SK-N-SH (cell line): ENCODE measurements around the gene PARS2. TPM values are rescaled to one million over a fixed set of nuclear protein-coding genes. Genes with fewer than 3 reads are reported as not detected.

Experiments used
- CTCF ChIA-PET: fragments of 300-600, 350-600 bp; formaldehyde crosslinking; extraction: SDS; loops from one replicate; lab custom pipeline; 2021; lab: Yijun Ruan, JAX
- POLR2A ChIA-PET: fragments of 350-600 bp; sonication (Branson Sonifier 250); formaldehyde crosslinking; extraction: SDS; loops from one replicate; lab custom pipeline; 2020; ENCODE audit warnings: antibody characterized with exemption, inconsistent platforms; lab: Yijun Ruan, JAX
- DNase-seq: peaks from one replicate; pipeline ENCODE4 v3.0.0; 2012
- H2AFZ ChIP-seq: fragments of 200-600 bp; sonication (generic); 2 replicates; pipeline ENCODE4 v1.8.1; 2016; ENCODE audit warnings: antibody characterized with exemption, mild to moderate bottlenecking, low read depth
- H3F3A ChIP-seq: fragments of 200-600 bp; sonication (generic); replicated peaks from 2 replicates; pipeline ENCODE3; 2016; ENCODE audit warnings: antibody characterized with exemption, mild to moderate bottlenecking; ENCODE audit not compliant: insufficient read depth
- H3K27ac ChIP-seq, 2 experiments: fragments of 200-500 bp in 1 of 2; fragments of 200-600 bp in 1 of 2; sonication (Bioruptor generic) in 1 of 2; sonication (generic), shearing (Covaris generic) in 1 of 2; 2 replicates each; pipeline versions ENCODE4 v1.5.1 to v1.6.1; 2014 to 2016; ENCODE audit warnings: low read depth in 2 of 2, inconsistent platforms in 1 of 2, low read length in 1 of 2, mild to moderate bottlenecking in 1 of 2, mixed read lengths in 1 of 2
- H3K27me3 ChIP-seq: fragments of 200-600 bp; sonication (generic), shearing (Covaris generic); 2 replicates; pipeline ENCODE4 v1.6.1; 2016; ENCODE audit warnings: mixed run types; ENCODE audit not compliant: insufficient read depth
- H3K36me3 ChIP-seq, 2 experiments: fragments of 200-500 bp in 1 of 2; fragments of 200-600 bp in 1 of 2; sonication (Bioruptor generic) in 1 of 2; sonication (generic) in 1 of 2; replicated peaks in 1 of 2; 2 replicates each; pipeline versions ENCODE3 to v1.5.1; 2014 to 2016; ENCODE audit warnings: low read length in 1 of 2, mild to moderate bottlenecking in 1 of 2; ENCODE audit not compliant: insufficient read depth in 2 of 2, control insufficient read depth in 1 of 2
- H3K4me1 ChIP-seq, 2 experiments: fragments of 200-500 bp in 1 of 2; fragments of 200-600 bp in 1 of 2; sonication (Bioruptor generic) in 1 of 2; sonication (generic), shearing (Covaris generic) in 1 of 2; 2 replicates each; pipeline versions ENCODE4 v1.5.1 to v1.6.1; 2014 to 2016; ENCODE audit warnings: low read depth in 1 of 2, low read length in 1 of 2, mixed run types in 1 of 2; ENCODE audit not compliant: insufficient read depth in 2 of 2, control insufficient read depth in 1 of 2
- H3K4me2 ChIP-seq: fragments of 200-600 bp; sonication (generic), shearing (Covaris generic); 2 replicates; pipeline ENCODE4 v1.6.1; 2017; ENCODE audit warnings: mixed run types
- H3K4me3 ChIP-seq, 2 experiments: fragments of 200-500 bp in 1 of 2; fragments of 200-600 bp in 1 of 2; sonication (Bioruptor generic) in 1 of 2; sonication (generic), shearing (Covaris generic) in 1 of 2; 2 replicates each; pipeline versions ENCODE4 v1.5.1 to v1.8.1; 2014 to 2016; ENCODE audit warnings: low read depth in 2 of 2, inconsistent platforms in 1 of 2, low read length in 1 of 2, mild to moderate bottlenecking in 1 of 2, mixed read lengths in 1 of 2, moderate library complexity in 1 of 2
- H3K79me2 ChIP-seq: fragments of 200-600 bp; sonication (generic); 2 replicates; pipeline ENCODE4 v1.8.1; 2017; ENCODE audit warnings: mild to moderate bottlenecking; ENCODE audit not compliant: insufficient read depth
- H3K9ac ChIP-seq: fragments of 200-600 bp; sonication (generic); 2 replicates; pipeline ENCODE4 v1.6.1; 2017; ENCODE audit warnings: mixed run types
- H3K9me2 ChIP-seq: fragments of 200-600 bp; sonication (generic); 2 replicates; pipeline ENCODE4 v1.6.1; 2017; ENCODE audit warnings: mixed run types
- H3K9me3 ChIP-seq: fragments of 200-600 bp; sonication (generic); 2 replicates; pipeline ENCODE4 v1.6.1; 2017; ENCODE audit warnings: mixed run types, mild to moderate bottlenecking, moderate library complexity
- H4K20me1 ChIP-seq: fragments of 200-600 bp; sonication (generic); 2 replicates; pipeline ENCODE4 v1.6.1; 2017; ENCODE audit warnings: mild to moderate bottlenecking, mixed run types; ENCODE audit not compliant: insufficient read depth
- ELF1 ChIP-seq: IDR thresholded peaks from 2 replicates; pipeline ENCODE4 v1.4.0; 2012
- EP300 ChIP-seq, 2 experiments: IDR thresholded peaks; 2 replicates each; pipeline versions ENCODE4 v1.4.0 to v1.6.1; 2012; ENCODE audit warnings: borderline replicate concordance in 1 of 2, low read depth in 1 of 2, low read length in 1 of 2
- EZH2phosphoT487 ChIP-seq: fragments of 200-600 bp; sonication (generic); IDR thresholded peaks from 2 replicates; pipeline ENCODE4 v1.6.1; 2017; ENCODE audit warnings: low read depth, mixed run types, mild to moderate bottlenecking, antibody characterized with exemption, moderate library complexity, borderline replicate concordance
- FOXM1 ChIP-seq: IDR thresholded peaks from 2 replicates; pipeline ENCODE4 v1.4.0; 2012; ENCODE audit warnings: low read depth, mild to moderate bottlenecking
- GABPA ChIP-seq: IDR thresholded peaks from 2 replicates; pipeline ENCODE4 v1.4.0; 2012; ENCODE audit warnings: low read depth, mild to moderate bottlenecking
- GATA2 ChIP-seq: sonication (generic); formaldehyde crosslinking; IDR thresholded peaks from 2 replicates; pipeline ENCODE4 v1.5.0; 2020; ENCODE audit warnings: mild to moderate bottlenecking, missing genetic modification reagents
- IRF3 ChIP-seq: fragments of 150-350 bp; IDR thresholded peaks from 2 replicates; pipeline ENCODE4 v1.6.1; 2016; ENCODE audit warnings: mild to moderate bottlenecking, low read depth, low read length
- NFIC ChIP-seq: IDR thresholded peaks from 2 replicates; pipeline ENCODE4 v1.4.0; 2012; ENCODE audit warnings: borderline replicate concordance
- PBX3 ChIP-seq: IDR thresholded peaks from 2 replicates; pipeline ENCODE4; 2012
- POLR2AphosphoS5 ChIP-seq: IDR thresholded peaks from 2 replicates; pipeline ENCODE4 v1.6.1; 2012; ENCODE audit warnings: low read depth, low read length
- RAD21 ChIP-seq: IDR thresholded peaks from 2 replicates; pipeline ENCODE4 v1.6.1; 2012; ENCODE audit warnings: mild to moderate bottlenecking, low read length
- RCOR1 ChIP-seq: fragments of 150-350 bp; IDR thresholded peaks from 2 replicates; pipeline ENCODE4 v1.6.1; 2017; ENCODE audit warnings: antibody characterized with exemption, low read length
- RFX5 ChIP-seq: IDR thresholded peaks from 2 replicates; pipeline ENCODE4 v1.6.1; 2012; ENCODE audit warnings: mild to moderate bottlenecking, improper control_type of control experiment, low read length
- TAF1 ChIP-seq: IDR thresholded peaks from 2 replicates; pipeline ENCODE4 v1.6.1; 2012; ENCODE audit warnings: low read depth, mild to moderate bottlenecking, low read length, moderate library complexity, borderline replicate concordance
- TEAD4 ChIP-seq: IDR thresholded peaks from 2 replicates; pipeline ENCODE4 v1.4.0; 2012; ENCODE audit warnings: mild to moderate bottlenecking, borderline replicate concordance; ENCODE audit not compliant: insufficient read depth
- USF1 ChIP-seq: IDR thresholded peaks from 2 replicates; pipeline ENCODE4 v1.4.0; 2012; ENCODE audit warnings: low read depth, borderline replicate concordance
- WGBS: methylation state at CpG from one replicate; pipeline ENCODE4 v1.1.6; 2017; ENCODE audit warnings: low lambda C conversion rate; 5-methylcytosine and 5-hydroxymethylcytosine counted together
- polyA plus RNA-seq, 3 experiments: library from polyadenylated mRNA; depleted of rRNA; stranded (reverse); fragments of >200 nt; gene quantifications; 2 replicates each; pipeline ENCODE4 v1.2.3, GENCODE V29; 2012
- TF ChIP-seq, protein P1 (sequence below): IDR thresholded peaks from 2 replicates; pipeline ENCODE4 v1.4.0; 2012; ENCODE audit warnings: low read depth, borderline replicate concordance
- TF ChIP-seq, protein P2 (sequence below): IDR thresholded peaks from 2 replicates; pipeline ENCODE4 v1.4.0; 2012; ENCODE audit warnings: low read depth

PARS2 gene
- polyA plus RNA-seq, 1 of the 3 experiments (the other 2 are of a cell fraction) = 3.2 TPM

DNA sequence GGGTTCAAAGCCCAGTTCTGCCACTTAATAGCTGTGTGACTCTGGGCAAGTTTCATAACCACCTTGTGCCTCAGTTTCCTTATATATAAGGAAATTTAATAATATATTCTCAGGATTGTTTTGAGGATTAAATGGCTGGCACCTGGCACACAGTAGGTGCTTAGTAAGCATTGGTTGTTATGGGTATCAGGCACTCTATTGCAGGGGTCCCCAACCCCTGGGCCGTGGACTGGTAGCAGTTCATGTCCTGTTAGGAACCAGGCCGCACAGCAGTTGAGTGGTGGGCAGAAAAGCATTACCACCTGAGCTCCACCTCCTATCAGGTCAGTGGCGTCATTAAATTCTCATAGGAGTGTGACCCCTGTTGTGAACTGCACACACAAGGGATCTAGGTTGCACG is 18.5 kb downstream of the PARS2 start:
- Histone ChIP-seq H3K36me3 (peaks cover 0 to 17% of the 10 kb centered on the region in 2 experiments), H3K9me3 (no peaks in the 10 kb centered on the region), H3F3A (no peaks in the 10 kb centered on the region), H3K27me3 (no peaks in the 10 kb centered on the region), H2AFZ (no peak overlapping the region), H3K4me2 (no peak overlapping the region), H4K20me1 (no peaks in the 10 kb centered on the region), H3K9me2 (no peaks in the 10 kb centered on the region), H3K9ac (no peak overlapping the region), H3K27ac (no peak overlapping the region), H3K4me1 (no peaks in the 10 kb centered on the region; a peak in 1 of 4 replicates), H3K79me2 (no peaks in the 10 kb centered on the region), H3K4me3 (no peak overlapping the region)
- no peak for DNase-seq
- POLR2A ChIA-PET = no interaction called here
- WGBS = 100% methylated on average over 2 of the region's 4 CpGs
- CTCF ChIA-PET = no interaction called here
- TF ChIP-seq RAD21 (no peak), NFIC (no peak), RCOR1 (no peak), GATA2 (CRISPR knock-in tag) (no peak), POLR2AphosphoS5 (no peak), ELF1 (no peak), IRF3 (no peak), EP300 (IDR thresholded peaks at IDR 0.05; ENCODE audit: borderline replicate concordance in 1 of 2, low read depth in 1 of 2, low read length in 1 of 2) (no peak)

DNA sequence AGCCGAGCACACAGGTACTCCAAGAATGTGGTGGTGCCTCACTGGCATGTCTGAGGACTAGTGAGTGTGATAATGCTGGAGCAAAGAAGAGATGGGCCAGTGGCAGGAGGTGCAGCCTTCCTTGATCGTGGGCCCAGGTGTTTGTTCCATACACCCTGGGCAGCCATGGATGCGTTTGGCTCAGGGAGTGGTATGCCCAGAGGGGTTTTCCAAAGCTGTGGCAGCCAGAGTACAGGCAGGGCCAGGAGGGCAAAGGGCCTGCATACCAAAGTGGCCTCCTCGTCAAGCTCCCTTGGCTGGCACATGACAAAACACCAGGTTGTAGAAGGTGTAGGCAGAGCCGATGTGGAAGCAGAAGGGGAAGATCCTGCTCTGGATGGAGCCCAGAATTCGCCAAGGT is 19.0 kb downstream of the PARS2 start:
- no peaks in the 10 kb centered on the region for H3K9me3 ChIP-seq
- H3K9me2 ChIP-seq = no peaks in the 10 kb centered on the region
- no peak overlapping the region for H3K27ac ChIP-seq
- CTCF ChIA-PET = no interaction called here
- H3K79me2 ChIP-seq = no peaks in the 10 kb centered on the region
- 98% methylated on average over 6 of the region's 6 CpGs for WGBS
- no peak overlapping the region for H3K4me3 ChIP-seq
- no peak overlapping the region for H3K4me2 ChIP-seq
- POLR2A ChIA-PET = interaction anchor here (1.1 kb wide), 1 partner anchor 31 kb away, joined by 3 read pairs; no protein-coding TSS in a partner anchor
- H3K27me3 ChIP-seq = no peaks in the 10 kb centered on the region
- H3K36me3 ChIP-seq = peaks cover 0 to 21% of the 10 kb centered on the region in 2 experiments
- H4K20me1 ChIP-seq = no peaks in the 10 kb centered on the region
- TF ChIP-seq GATA2 (CRISPR knock-in tag) (no peak), USF1 (no peak), FOXM1 (no peak), TAF1 (no peak), TEAD4 (no peak), PBX3 (no peak), NFIC (no peak), EZH2phosphoT487 (no peak), RFX5 (no peak), RCOR1 (no peak), GABPA (no peak), IRF3 (no peak)
- TF ChIP-seq, protein P1, sequence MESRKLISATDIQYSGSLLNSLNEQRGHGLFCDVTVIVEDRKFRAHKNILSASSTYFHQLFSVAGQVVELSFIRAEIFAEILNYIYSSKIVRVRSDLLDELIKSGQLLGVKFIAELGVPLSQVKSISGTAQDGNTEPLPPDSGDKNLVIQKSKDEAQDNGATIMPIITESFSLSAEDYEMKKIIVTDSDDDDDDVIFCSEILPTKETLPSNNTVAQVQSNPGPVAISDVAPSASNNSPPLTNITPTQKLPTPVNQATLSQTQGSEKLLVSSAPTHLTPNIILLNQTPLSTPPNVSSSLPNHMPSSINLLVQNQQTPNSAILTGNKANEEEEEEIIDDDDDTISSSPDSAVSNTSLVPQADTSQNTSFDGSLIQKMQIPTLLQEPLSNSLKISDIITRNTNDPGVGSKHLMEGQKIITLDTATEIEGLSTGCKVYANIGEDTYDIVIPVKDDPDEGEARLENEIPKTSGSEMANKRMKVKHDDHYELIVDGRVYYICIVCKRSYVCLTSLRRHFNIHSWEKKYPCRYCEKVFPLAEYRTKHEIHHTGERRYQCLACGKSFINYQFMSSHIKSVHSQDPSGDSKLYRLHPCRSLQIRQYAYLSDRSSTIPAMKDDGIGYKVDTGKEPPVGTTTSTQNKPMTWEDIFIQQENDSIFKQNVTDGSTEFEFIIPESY = no peak
- TF ChIP-seq, protein P2, sequence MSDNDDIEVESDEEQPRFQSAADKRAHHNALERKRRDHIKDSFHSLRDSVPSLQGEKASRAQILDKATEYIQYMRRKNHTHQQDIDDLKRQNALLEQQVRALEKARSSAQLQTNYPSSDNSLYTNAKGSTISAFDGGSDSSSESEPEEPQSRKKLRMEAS = no peak
- H3K4me1 ChIP-seq = no peaks in the 10 kb centered on the region; a peak in 1 of 4 replicates
- no peak overlapping the region for H2AFZ ChIP-seq
- no peak for DNase-seq
- H3F3A ChIP-seq = no peaks in the 10 kb centered on the region
- H3K9ac ChIP-seq = no peak overlapping the region
